B cell (primary cell): ENCODE data around the gene EHD1. TPM values are rescaled to one million over a fixed set of nuclear protein-coding genes. Genes with fewer than 3 reads are reported as not detected.
"Not testable (repeated sequence)": the region's sequence is repeated elsewhere in the genome, so short reads cannot be mapped to it uniquely, and the experiment has no call there.

Experiments
- ATAC-seq: fragments of 200-7000 bp; cut with Tn5 transposase; one replicate; pipeline ENCODE4 v1.10.0; 2021; ENCODE audit warnings: low read depth, mild to moderate bottlenecking, moderate number of reproducible peaks, moderate library complexity
- CTCF ChIA-PET: fragments of 350-600 bp; sonication (Branson Sonifier 250); formaldehyde crosslinking; loops from one replicate; lab custom pipeline; 2021; ENCODE audit warnings: antibody characterized with exemption, inconsistent platforms; lab: Charles Lee
- POLR2A ChIA-PET: fragments of 350-600 bp; sonication (Branson Sonifier 250); formaldehyde crosslinking; loops from one replicate; lab custom pipeline; 2021; ENCODE audit warnings: antibody characterized with exemption; lab: Charles Lee
- DNase-seq: peaks from one replicate; pipeline ENCODE4 v3.0.0; 2013
- H2AFZ ChIP-seq: 2 replicates; pipeline ENCODE4 v1.6.1; 2012; ENCODE audit warnings: mild to moderate bottlenecking, low read depth, low read length; ENCODE audit not compliant: insufficient read depth, poor library complexity, severe bottlenecking
- H3K27ac ChIP-seq, 2 donors: 1 replicate in 1 of 2; 2 replicates in 1 of 2; pipeline ENCODE4 v1.5.1; 2012 to 2013; ENCODE audit warnings: low read length in 2 of 2, mild to moderate bottlenecking in 2 of 2, moderate library complexity in 1 of 2
- H3K27me3 ChIP-seq, 4 experiments: fragments of 200-600 bp in 1 of 4; sonication (generic) in 1 of 4; replicated peaks in 1 of 4; 1 replicate in 2 of 4; 2 replicates in 2 of 4; pipeline versions ENCODE4 v1.6.1 to v1.7.0; 2013 to 2016; ENCODE audit warnings: low read length in 3 of 4, mild to moderate bottlenecking in 2 of 4, mixed read lengths in 1 of 4, moderate library complexity in 1 of 4; ENCODE audit not compliant: insufficient read depth in 4 of 4, control insufficient read depth in 3 of 4; ENCODE audit errors: control extremely low read depth in 1 of 4
- H3K36me3 ChIP-seq, 2 experiments: replicated peaks in 1 of 2; 1 replicate in 1 of 2; 2 replicates in 1 of 2; pipeline versions ENCODE4 v1.6.1 to v1.7.1; 2013; ENCODE audit warnings: low read length in 1 of 2; ENCODE audit not compliant: insufficient read depth in 2 of 2, control insufficient read depth in 1 of 2; ENCODE audit errors: control extremely low read depth in 1 of 2, extremely low read depth in 1 of 2
- H3K4me1 ChIP-seq, 2 donors: fragments of 200-600 bp in 1 of 2; sonication (generic) in 1 of 2; 1 replicate in 1 of 2; 2 replicates in 1 of 2; pipeline versions ENCODE4 v1.5.1 to v1.6.1; 2013 to 2017; ENCODE audit warnings: low read length in 2 of 2; ENCODE audit not compliant: control insufficient read depth in 2 of 2, insufficient read depth in 2 of 2
- H3K4me2 ChIP-seq: replicated peaks from 2 replicates; pipeline ENCODE3; 2012; ENCODE audit warnings: mild to moderate bottlenecking, low read depth, low read length; ENCODE audit not compliant: poor library complexity, severe bottlenecking
- H3K4me3 ChIP-seq, 5 experiments: fragments of 200-600 bp in 1 of 5; sonication (generic) in 1 of 5; 1 replicate in 3 of 5; 2 replicates in 2 of 5; pipeline versions ENCODE4 v1.5.1 to v1.7.0; 2011 to 2016; ENCODE audit warnings: low read length in 4 of 5, mild to moderate bottlenecking in 4 of 5, low read depth in 2 of 5, control low read depth in 1 of 5, moderate library complexity in 1 of 5; ENCODE audit not compliant: insufficient read depth in 1 of 5; ENCODE audit errors: control extremely low read depth in 1 of 5, extremely low read depth in 1 of 5
- H3K79me2 ChIP-seq: fragments of 200-600 bp; sonication (generic); one replicate; pipeline ENCODE4 v1.6.0; 2016; ENCODE audit warnings: low read length; ENCODE audit not compliant: control insufficient read depth, insufficient read depth
- H3K9ac ChIP-seq: fragments of 200-600 bp; sonication (generic); 2 replicates; pipeline ENCODE4 v1.6.1; 2017; ENCODE audit warnings: mild to moderate bottlenecking, low read length, moderate library complexity
- H3K9me3 ChIP-seq, 3 donors: one replicate each; pipeline versions ENCODE4 v1.6.1 to v1.7.1; 2013; ENCODE audit warnings: low read length in 2 of 3; ENCODE audit not compliant: control insufficient read depth in 2 of 3, insufficient read depth in 1 of 3; ENCODE audit errors: control extremely low read depth in 1 of 3
- H4K20me1 ChIP-seq: 2 replicates; pipeline ENCODE4 v1.6.0; 2012; ENCODE audit warnings: mild to moderate bottlenecking, low read length; ENCODE audit not compliant: insufficient read depth, control insufficient read depth, poor library complexity, severe bottlenecking
- H3K27ac Mint-ChIP-seq: one replicate; pipeline ENCODE4 v1.8.0; 2021; ENCODE audit warnings: mixed read lengths
- H3K27me3 Mint-ChIP-seq: one replicate; pipeline ENCODE4 v1.8.0; 2021; ENCODE audit warnings: mixed read lengths
- H3K4me1 Mint-ChIP-seq: one replicate; pipeline ENCODE4 v1.8.0; 2021; ENCODE audit warnings: mixed read lengths
- H3K4me3 Mint-ChIP-seq: one replicate; pipeline ENCODE4 v1.8.0; 2021; ENCODE audit warnings: mixed read lengths
- H3K9me3 Mint-ChIP-seq: one replicate; pipeline ENCODE4 v1.8.0; 2022; ENCODE audit warnings: mixed read lengths; ENCODE audit not compliant: insufficient read depth
- EZH2 ChIP-seq: IDR thresholded peaks from 2 replicates; pipeline ENCODE4 v1.6.1; 2012; ENCODE audit warnings: borderline replicate concordance, low read depth, mild to moderate bottlenecking, moderate library complexity, low read length; ENCODE audit not compliant: insufficient read depth, poor library complexity, severe bottlenecking
- WGBS: methylation state at CpG from one replicate; pipeline ENCODE4 v1.1.5; 2013; ENCODE audit warnings: missing lambda C conversion rate; ENCODE audit not compliant: insufficient coverage; 5-methylcytosine and 5-hydroxymethylcytosine counted together
- intact Hi-C: fragments of 100-400 bp; cut with micrococcal nuclease; formaldehyde crosslinking; loops from one replicate; pipeline ENCODE4 v1.10.0; 2022
- polyA plus RNA-seq: library from polyadenylated mRNA; depleted of rRNA; stranded (reverse); fragments of >200 nt; gene quantifications from 2 replicates; pipeline ENCODE4 v1.2.3, GENCODE V29; 2012
- total RNA-seq, 2 donors: library from RNA; stranded (reverse); fragments of 120-200 nt in 1 of 2; gene quantifications; 1 replicate in 1 of 2; 2 replicates in 1 of 2; pipeline versions ENCODE4 v1.2.3 to v1.2.4, GENCODE V29; 2013 to 2022
- TF ChIP-seq, protein P1 (sequence below): fragments of 200-600 bp; IDR thresholded peaks from one replicate; pipeline ENCODE4 v1.8.0; 2022; ENCODE audit warnings: antibody characterized with exemption, mild to moderate bottlenecking

Gene EHD1
- total and polyA plus RNA-seq, 2 donors (not counting 1 experiment from before 2014, with no cell fraction given) = 208 to 280 TPM

DNA sequence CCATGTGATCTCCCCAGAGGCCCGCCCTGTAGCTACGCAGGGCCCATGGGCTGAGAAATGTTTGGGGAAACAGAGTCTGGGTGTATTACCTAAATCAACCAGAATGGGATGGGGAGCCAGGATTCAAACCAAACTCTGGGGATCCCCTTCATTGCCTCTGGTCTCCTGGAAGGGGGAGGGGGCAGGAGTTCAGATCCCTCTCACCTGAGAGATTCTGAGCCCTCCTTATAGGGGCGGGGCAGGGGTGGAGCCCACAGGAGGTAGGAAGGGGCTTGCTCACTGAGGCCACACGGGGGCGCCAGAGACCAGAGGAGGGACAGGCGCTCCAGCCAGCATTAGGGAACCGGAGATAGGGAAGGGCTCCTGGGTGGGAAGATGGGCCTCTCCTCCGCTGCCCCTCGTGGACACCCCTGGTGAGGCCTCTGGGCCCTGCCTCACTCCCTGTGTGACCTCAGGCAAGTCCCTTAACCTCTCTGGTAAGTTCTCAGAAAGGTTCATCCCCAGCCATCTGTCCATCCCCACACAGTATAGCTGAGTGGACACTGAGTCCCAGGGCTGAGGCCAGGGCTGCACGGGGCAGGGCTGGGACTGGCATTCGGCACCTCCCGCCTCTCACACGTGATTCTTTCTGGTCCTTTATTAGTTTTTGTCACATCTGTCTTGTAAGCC lies 31.3 kb downstream of the EHD1 start:
- Histone ChIP-seq H3K27me3 (no peaks in the 10 kb centered on the region), H3K27ac (peak overlapping the region in 1 of 2 donors; percentile 25), H3K4me2 (peak overlapping the region; percentile 59)

DNA sequence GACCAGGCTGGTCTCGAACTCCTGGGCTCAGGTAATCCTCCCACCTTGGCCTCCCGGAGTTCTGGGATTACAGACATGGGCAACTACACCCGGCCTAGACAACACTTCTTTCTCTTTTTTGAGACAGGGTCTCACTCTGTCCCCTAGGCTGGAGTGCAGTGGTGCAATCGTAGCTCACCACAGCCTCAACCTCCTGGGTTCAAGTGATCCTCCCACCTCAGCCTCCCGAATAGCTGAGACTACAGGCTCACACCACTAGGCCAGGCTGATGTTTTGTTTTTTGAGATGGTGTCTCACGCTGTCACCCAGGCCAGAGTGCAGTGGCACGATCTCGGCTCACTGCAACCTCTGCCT lies 32.7 kb downstream of the EHD1 start:
- H3K36me3 ChIP-seq, DNase-seq, H3K9me3 Mint-ChIP-seq, H3K27ac Mint-ChIP-seq, H3K27me3 ChIP-seq, H3K4me2 ChIP-seq, H3K27me3 Mint-ChIP-seq, H3K4me3 ChIP-seq, ATAC-seq, H4K20me1 ChIP-seq, H3K27ac ChIP-seq, H3K9ac ChIP-seq, H3K9me3 ChIP-seq, H2AFZ ChIP-seq, H3K4me3 Mint-ChIP-seq: not testable (repeated sequence)
- Histone ChIP-seq H3K79me2 (peaks cover 30% of the 10 kb centered on the region), H3K4me1 (peaks cover 41 to 56% of the 10 kb centered on the region in 2 donors)
- ChIA-PET CTCF (interaction anchor here (0.6 to 29.2 kb wide), 9 partner anchors 17 to 274 kb away, joined by 3 to 1254 read pairs (median 5); partner anchors contain the start of genes ARL2, EHD1, RASGRP2 and TM7SF2), POLR2A (interaction anchor here (0.7 to 8.7 kb wide), 5 partner anchors 31 to 67 kb away, joined by 12 to 158 read pairs (median 39); partner anchors contain the start of genes EHD1 and SF1)
- 98% methylated on average over 6 of the region's 8 CpGs for WGBS
- intact Hi-C loops = loop anchor here (2.0 to 10.0 kb wide), 5 partner anchors 35 to 265 kb away; partner anchors contain the start of genes MEN1, RASGRP2, SF1 and TM7SF2
- H3K4me1 Mint-ChIP-seq = peaks cover 47% of the 10 kb centered on the region

More for the DNA sequence above, 31.3 kb downstream of the EHD1 start:
- H3K27me3 Mint-ChIP-seq = no peaks in the 10 kb centered on the region
- Histone ChIP-seq H3K9me3 (no peaks in the 10 kb centered on the region), H4K20me1 (no peaks in the 10 kb centered on the region), H3K36me3 (no peaks in the 10 kb centered on the region), H3K4me3 (no peak overlapping the region), H3K79me2 (peaks cover 30% of the 10 kb centered on the region), H3K4me1 (peaks cover 53 to 69% of the 10 kb centered on the region in 2 donors), H2AFZ (no peak overlapping the region), H3K9ac (no peak overlapping the region)
- ATAC-seq = peak; percentile 20
- POLR2A ChIA-PET = interaction anchor here (0.6 to 8.7 kb wide), 11 partner anchors 11 to 167 kb away, joined by 3 to 158 read pairs (median 10); partner anchors contain the start of genes ARL2, EHD1 and SF1
- DNase-seq = peak; percentile 92
- TF ChIP-seq, protein P1, sequence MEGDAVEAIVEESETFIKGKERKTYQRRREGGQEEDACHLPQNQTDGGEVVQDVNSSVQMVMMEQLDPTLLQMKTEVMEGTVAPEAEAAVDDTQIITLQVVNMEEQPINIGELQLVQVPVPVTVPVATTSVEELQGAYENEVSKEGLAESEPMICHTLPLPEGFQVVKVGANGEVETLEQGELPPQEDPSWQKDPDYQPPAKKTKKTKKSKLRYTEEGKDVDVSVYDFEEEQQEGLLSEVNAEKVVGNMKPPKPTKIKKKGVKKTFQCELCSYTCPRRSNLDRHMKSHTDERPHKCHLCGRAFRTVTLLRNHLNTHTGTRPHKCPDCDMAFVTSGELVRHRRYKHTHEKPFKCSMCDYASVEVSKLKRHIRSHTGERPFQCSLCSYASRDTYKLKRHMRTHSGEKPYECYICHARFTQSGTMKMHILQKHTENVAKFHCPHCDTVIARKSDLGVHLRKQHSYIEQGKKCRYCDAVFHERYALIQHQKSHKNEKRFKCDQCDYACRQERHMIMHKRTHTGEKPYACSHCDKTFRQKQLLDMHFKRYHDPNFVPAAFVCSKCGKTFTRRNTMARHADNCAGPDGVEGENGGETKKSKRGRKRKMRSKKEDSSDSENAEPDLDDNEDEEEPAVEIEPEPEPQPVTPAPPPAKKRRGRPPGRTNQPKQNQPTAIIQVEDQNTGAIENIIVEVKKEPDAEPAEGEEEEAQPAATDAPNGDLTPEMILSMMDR = peak; percentile 97
- no peak for TF ChIP-seq EZH2
- intact Hi-C loops = loop anchor here (1.0 to 10.0 kb wide), 5 partner anchors 41 to 167 kb away; partner anchors contain the start of genes ARL2, ATG2A and RASGRP2
- H3K27ac Mint-ChIP-seq = peak overlapping the region; percentile 75
- H3K4me1 Mint-ChIP-seq = peaks cover 61% of the 10 kb centered on the region
- H3K4me3 Mint-ChIP-seq = peak overlapping the region; percentile 63
- H3K9me3 Mint-ChIP-seq = no peaks in the 10 kb centered on the region
- WGBS = 19% methylated on average over 10 of the region's 13 CpGs
- CTCF ChIA-PET = interaction anchor here (0.6 to 29.2 kb wide), 23 partner anchors 16 to 419 kb away, joined by 3 to 1254 read pairs (median 10); partner anchors contain the start of genes ARL2, ATG2A, BATF2 and EHD1
